Activated CD8-positive, alpha-beta memory T cell treated with anti-CD3 and anti-CD28 coated beads for 24 hours (primary cell): ENCODE results near the gene NELL1.

Experiments
- DNase-seq: peaks from one replicate; pipeline ENCODE4 v3.0.0-alpha.2; 2020

Gene NELL1

GRCh38 chr11:20668844-20669819 is at the start of gene NELL1:
Gene NELL1, plus strand, starts transcription at chr11:20669586.
- no peak for DNase-seq

GRCh38 chr11:20620988-20621387 is 48.4 kb upstream of the NELL1 start:
- DNase-seq: no peak

- DNase-seq: no peak
Observed at GRCh38 chr11:20621679-20622078, 47.7 kb upstream of the NELL1 start.

- DNase-seq: no peak
Observed at GRCh38 chr11:20623252-20623651, 46.1 kb upstream of the NELL1 start.

GRCh38 chr11:20626279-20626678 is 43.1 kb upstream of the NELL1 start:
- no peak for DNase-seq

GRCh38 chr11:20627026-20627425 is 42.4 kb upstream of the NELL1 start:
- DNase-seq: no peak

GRCh38 chr11:20627701-20628100 is 41.7 kb upstream of the NELL1 start:
- DNase-seq: no peak

- no peak for DNase-seq
Observed at GRCh38 chr11:20631519-20632168, 37.7 kb upstream of the NELL1 start.

- no peak for DNase-seq
Observed at GRCh38 chr11:20632169-20632532, 37.2 kb upstream of the NELL1 start.

- no peak for DNase-seq
Observed at GRCh38 chr11:20634044-20634443, 35.3 kb upstream of the NELL1 start.

GRCh38 chr11:20634781-20635180 is 34.6 kb upstream of the NELL1 start:
- DNase-seq: no peak

- no peak for DNase-seq
Observed at GRCh38 chr11:20638074-20638473, 31.3 kb upstream of the NELL1 start.

GRCh38 chr11:20639688-20640087 is 29.7 kb upstream of the NELL1 start:
- no peak for DNase-seq

GRCh38 chr11:20640401-20640800 is 29.0 kb upstream of the NELL1 start:
- DNase-seq: no peak

GRCh38 chr11:20644360-20644759 is 25.0 kb upstream of the NELL1 start:
- DNase-seq: no peak

GRCh38 chr11:20647976-20648565 is 21.3 kb upstream of the NELL1 start:
- DNase-seq: peak; percentile 65

GRCh38 chr11:20652150-20652806 is 17.1 kb upstream of the NELL1 start:
- DNase-seq: no peak

- no peak for DNase-seq
Observed at GRCh38 chr11:20654038-20654437, 15.3 kb upstream of the NELL1 start.

GRCh38 chr11:20656901-20657300 is 12.5 kb upstream of the NELL1 start:
- no peak for DNase-seq

- DNase-seq: no peak
Observed at GRCh38 chr11:20658135-20658534, 11.3 kb upstream of the NELL1 start.

GRCh38 chr11:20661445-20661844 is 7.9 kb upstream of the NELL1 start:
- no peak for DNase-seq

GRCh38 chr11:20661850-20662249 is 7.5 kb upstream of the NELL1 start:
- no peak for DNase-seq

- DNase-seq: no peak
Observed at GRCh38 chr11:20668131-20668809, 1.1 kb upstream of the NELL1 start.
